Peyer's patch (tissue), 4 donors: ENCODE results near the gene SAP25.
"Not testable (repeated sequence)": the region's sequence is repeated elsewhere in the genome, so short reads cannot be mapped to it uniquely, and the experiment has no call there.

Source experiments
- CTCF ChIP-seq, 6 experiments: fragments of 450-650 bp in 4 of 6; fragments of 200-600 bp in 2 of 6; sonication (generic) in 1 of 6; IDR thresholded peaks; one replicate each; pipeline ENCODE4 v1.5.1; 2017 to 2019; ENCODE audit warnings: antibody characterized with exemption in 6 of 6, mild to moderate bottlenecking in 3 of 6, moderate library complexity in 1 of 6
- POLR2A ChIP-seq, 2 donors: fragments of 450-650 bp; IDR thresholded peaks; one replicate each; pipeline ENCODE4 v1.5.1; 2017; ENCODE audit warnings: antibody characterized with exemption in 2 of 2, mild to moderate bottlenecking in 2 of 2, moderate library complexity in 2 of 2

DNA sequence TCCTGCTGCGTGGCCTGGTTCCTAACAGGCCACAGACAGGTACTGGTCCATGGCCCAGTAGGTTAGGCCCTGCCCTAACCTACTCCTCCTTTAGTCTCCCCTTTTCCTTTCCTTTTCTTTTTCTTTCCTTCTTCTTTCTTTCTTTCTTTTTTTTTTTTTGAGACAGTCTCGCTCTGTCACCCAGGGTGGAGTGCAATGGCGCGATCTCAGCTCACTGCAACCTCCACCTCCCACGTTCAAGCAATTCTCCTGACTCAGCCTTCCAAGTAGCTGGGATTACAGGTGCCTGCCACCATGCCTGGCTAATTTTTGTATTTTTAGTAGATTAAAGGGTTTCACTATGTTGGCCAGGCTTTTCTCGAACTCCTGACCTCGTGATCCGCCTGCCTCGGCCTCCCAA is 37.7 kb downstream of the SAP25 start:
- not testable (repeated sequence) for TF ChIP-seq POLR2A, CTCF (IDR thresholded peaks at IDR 0.05)
